H54 (cell line): ENCODE data around the gene SLC7A8.

Source experiments
- DNase-seq: peaks from one replicate; pipeline ENCODE4 v3.0.0; 2011; ENCODE audit warnings: low spot score, mixed read lengths; ENCODE audit not compliant: insufficient read length
- FAIRE-seq: peaks from 3 replicates; lab custom pipeline; 2011; peaks lifted over from hg19 to GRCh38; lab: Jason Lieb, UNC
- POLR2A ChIP-seq: IDR thresholded peaks from 2 replicates; pipeline ENCODE4 v1.6.1; 2011; ENCODE audit warnings: low read depth, mild to moderate bottlenecking, low read length

SLC7A8 gene

DNA sequence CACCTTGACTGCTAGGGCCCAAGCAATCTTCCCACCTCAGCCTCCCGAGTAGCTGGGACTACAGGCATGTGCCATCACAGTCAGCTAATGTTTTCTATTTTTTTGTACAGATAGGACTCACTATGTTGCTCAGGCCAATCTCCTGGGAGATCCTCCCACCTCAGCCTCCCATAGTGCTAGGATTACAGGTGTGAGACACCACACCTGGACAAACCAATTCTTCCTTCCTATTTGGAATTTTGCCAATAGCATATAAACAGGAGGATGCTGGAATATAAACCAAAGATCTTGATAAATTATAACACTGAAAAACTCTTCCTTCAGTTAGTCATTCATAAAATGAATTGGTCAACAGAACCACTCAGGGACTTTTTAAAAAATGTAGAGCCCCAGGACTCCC, 96.9 kb downstream of the SLC7A8 start:
- DNase-seq, result no peak
- no peak for TF ChIP-seq POLR2A
- no peak for FAIRE-seq

DNA sequence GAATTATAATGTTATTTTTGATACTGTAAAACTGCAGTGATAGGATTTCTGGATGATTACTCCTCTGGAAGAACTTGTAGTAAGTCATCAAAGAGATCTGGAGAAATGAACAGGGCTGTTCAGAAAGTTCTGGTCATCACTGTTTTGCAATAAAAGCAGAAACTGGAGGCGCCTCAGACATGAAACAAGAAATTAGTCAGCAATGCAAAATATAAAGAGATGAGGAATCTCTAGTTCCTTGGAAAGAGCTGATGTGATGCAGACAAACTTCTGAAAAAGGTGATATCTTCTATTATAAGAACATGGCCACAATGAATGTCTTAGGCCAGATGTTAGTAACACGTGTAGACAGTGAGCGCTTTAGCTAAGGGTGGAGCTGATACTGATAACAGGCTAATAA, 98.0 kb downstream of the SLC7A8 start:
- no peak for FAIRE-seq

DNA sequence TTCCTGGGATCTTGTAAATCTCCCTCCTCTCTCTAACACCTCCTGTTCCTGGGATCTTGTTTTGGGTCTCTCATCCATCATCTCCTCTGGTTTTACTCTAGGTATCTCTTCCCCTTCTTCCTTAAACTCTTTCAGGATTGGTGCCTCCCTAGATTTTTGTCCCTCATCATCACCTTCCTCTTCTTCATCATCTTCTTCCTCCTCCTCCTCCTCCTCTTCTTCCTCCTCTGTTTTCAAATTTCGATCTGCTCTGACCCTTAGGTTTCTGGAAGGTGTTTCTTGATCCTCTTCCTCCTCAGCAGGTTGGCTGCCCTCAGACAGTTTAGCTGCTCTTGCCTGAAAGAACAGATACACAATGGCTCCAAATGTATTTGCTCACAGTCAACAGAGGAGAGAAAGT, 103.0 kb downstream of the SLC7A8 start:
- FAIRE-seq (no peak), DNase-seq (no peak)
- TF ChIP-seq POLR2A, result no peak

More for the DNA sequence above, 98.0 kb downstream of the SLC7A8 start:
- no peak for DNase-seq
- no peak for TF ChIP-seq POLR2A

DNA sequence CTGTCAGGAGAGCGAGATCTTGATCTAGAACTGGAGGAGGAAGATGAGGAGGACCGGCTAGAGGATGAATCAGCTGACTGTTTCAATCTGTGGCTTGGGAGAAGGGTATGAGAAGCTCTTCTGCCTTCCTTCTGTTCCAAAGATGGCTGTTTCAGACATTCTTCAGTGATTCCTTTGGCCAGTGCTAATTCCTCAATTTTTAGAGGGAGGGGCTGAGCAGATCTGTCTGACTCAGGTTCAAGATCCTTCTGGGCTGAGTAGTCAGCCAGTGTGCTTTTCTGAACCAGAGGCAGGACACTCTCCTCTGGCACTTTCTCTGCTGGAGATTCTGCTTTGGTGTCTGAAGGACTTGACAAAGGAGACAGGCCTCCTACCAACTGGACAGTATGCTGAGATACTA, 103.7 kb downstream of the SLC7A8 start:
- FAIRE-seq (no peak), DNase-seq (no peak)
- no peak for TF ChIP-seq POLR2A

DNA sequence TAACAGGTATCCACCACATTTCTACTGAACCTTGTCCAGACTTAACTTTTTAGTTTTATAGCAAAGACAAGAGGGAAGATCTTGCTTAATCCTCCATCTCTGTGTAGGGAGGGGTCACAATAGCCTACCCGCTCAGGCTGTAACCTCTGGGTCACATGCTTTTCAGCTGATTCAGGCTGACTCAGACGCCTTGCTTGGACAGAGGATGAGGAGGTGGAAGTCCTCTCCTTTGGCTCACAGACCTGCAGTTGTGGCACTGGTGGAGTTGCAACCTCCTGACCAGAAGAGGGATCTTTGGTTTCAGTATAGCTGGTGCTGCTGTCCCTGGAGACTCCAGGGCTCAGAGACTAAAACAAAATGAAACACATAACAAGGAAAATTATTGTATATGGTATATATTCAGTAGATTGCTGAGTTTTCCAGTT, 104.8 kb downstream of the SLC7A8 start:
- DNase-seq (peak; percentile 55), FAIRE-seq (peak; percentile 98)
- no peak; the same call in 1 of the 2 replicates for TF ChIP-seq POLR2A

DNA sequence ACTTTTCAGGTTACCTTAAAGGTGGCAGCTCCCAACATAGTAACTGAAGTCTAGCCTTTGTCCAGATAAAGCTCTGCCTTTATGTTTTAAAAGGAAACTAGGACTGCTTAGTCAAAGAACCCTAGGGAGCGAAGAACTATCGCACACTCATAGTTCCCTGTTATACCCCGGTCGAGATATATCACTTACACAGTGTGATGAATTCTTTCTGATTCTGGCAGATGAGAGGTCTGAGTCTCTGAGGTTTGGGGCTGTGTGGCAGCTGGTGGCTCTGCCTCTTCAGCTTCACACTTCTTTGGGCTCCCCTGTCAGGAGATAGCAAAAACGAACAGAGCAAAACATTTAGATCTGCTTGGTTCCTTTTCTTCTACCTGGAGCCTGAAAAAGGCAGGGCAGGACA, 105.5 kb downstream of the SLC7A8 start:
- FAIRE-seq (no peak), DNase-seq (no peak)
- no peak for TF ChIP-seq POLR2A

DNA sequence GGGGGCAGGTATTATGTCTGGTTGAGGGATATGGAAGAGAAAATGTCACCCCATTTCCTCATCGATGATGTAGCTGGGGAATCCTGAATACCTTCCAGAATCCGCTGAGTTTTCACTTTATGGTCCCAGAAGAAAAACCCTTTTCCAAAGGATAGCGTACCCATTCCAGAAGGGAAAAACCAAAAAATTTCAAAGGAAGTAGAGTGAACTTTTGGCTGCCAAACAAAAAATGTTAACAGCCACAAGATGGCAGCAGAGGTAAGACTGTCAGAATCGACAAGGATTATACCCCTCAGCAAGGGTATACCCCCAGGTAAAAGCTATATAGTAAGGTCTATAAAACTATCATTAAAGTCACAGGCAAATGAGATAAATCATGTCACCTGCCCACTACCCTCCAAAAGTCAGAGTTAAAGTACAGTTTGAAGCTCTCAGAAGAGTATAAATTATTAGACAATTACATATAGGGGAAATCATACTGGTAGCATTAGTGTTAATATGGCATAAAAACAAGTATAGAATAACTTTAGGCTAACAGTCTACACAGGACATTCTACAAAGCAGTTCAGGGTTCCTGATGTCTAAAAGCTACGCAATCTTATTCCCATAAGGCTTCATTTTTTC, 106.6 kb downstream of the SLC7A8 start:
- DNase-seq (no peak), FAIRE-seq (peak; percentile 6)
- no peak for TF ChIP-seq POLR2A
